Heart right ventricle (tissue), 16 donors: ENCODE results near the gene MYO1F. TPM values are rescaled to one million over a fixed set of nuclear protein-coding genes. Genes with fewer than 3 reads are reported as not detected.

ENCODE experiments used
- ATAC-seq, 8 donors: fragments of 200-7000 bp; cut with Tn5 transposase; one replicate each; pipeline ENCODE4 v1.9.1; 2020; ENCODE audit warnings: mild to moderate bottlenecking in 8 of 8, moderate library complexity in 8 of 8, moderate number of reproducible peaks in 1 of 8
- DNase-seq, 2 donors: peaks; one replicate each; pipeline ENCODE4 v3.0.0-alpha.2; 2020
- H3K27ac ChIP-seq, 10 donors: fragments of 200-600 bp; sonication (generic) in 2 of 10; one replicate each; pipeline versions ENCODE4 v1.5.0 to v1.8.0; 2020 to 2022; ENCODE audit warnings: mild to moderate bottlenecking in 3 of 10
- H3K27me3 ChIP-seq, 7 donors: fragments of 200-600 bp; one replicate each; pipeline ENCODE4 v1.8.0; 2021 to 2022; ENCODE audit warnings: mild to moderate bottlenecking in 2 of 7
- H3K36me3 ChIP-seq, 9 donors: fragments of 200-600 bp; sonication (generic) in 1 of 9; one replicate each; pipeline versions ENCODE4 v1.5.0 to v1.8.0; 2020 to 2022; ENCODE audit warnings: mild to moderate bottlenecking in 2 of 9
- H3K4me1 ChIP-seq, 9 donors: fragments of 200-600 bp; sonication (generic) in 1 of 9; one replicate each; pipeline versions ENCODE4 v1.5.0 to v1.8.0; 2020 to 2022; ENCODE audit warnings: mild to moderate bottlenecking in 4 of 9
- H3K4me3 ChIP-seq, 10 donors: fragments of 200-600 bp; sonication (generic) in 2 of 10; one replicate each; pipeline versions ENCODE4 v1.5.0 to v1.8.0; 2020 to 2022; ENCODE audit warnings: mild to moderate bottlenecking in 7 of 10, moderate library complexity in 2 of 10
- H3K9me3 ChIP-seq, 11 donors: fragments of 200-600 bp in 10 of 11; sonication (generic) in 2 of 11; one replicate each; pipeline versions ENCODE4 v1.5.0 to v1.8.0; 2013 to 2022; ENCODE audit warnings: mild to moderate bottlenecking in 2 of 11, control low read depth in 1 of 11, moderate library complexity in 1 of 11
- WGBS, 2 donors: extraction: QIAGEN DNeasy Blood & Tissue Kit; methylation state at CpG; one replicate each; pipeline ENCODE4 v1.1.7; 2013; ENCODE audit warnings: inconsistent platforms in 1 of 2; 5-methylcytosine and 5-hydroxymethylcytosine counted together
- intact Hi-C, 10 donors: fragments of 100-400 bp; cut with DNase I; formaldehyde crosslinking; loops; one replicate each; pipeline versions ENCODE4 v1.11.1 to v1.14.2; 2022
- polyA plus RNA-seq, 2 donors: library from polyadenylated mRNA; stranded (reverse); fragments of 200-250 nt; gene quantifications; one replicate each; pipeline ENCODE4 v1.2.3, GENCODE V29; 2013
- total RNA-seq, 10 donors: library from RNA; stranded (reverse); fragmentation: NEBNext Ultra II Directional in 3 of 10; extraction: Animal tissue kit (Norgen Biotek cat#: 25700) in 3 of 10; gene quantifications; one replicate each; pipeline versions ENCODE4 v1.2.1 to v1.2.4, GENCODE V29; 2021 to 2023
- TF ChIP-seq, protein P1 (sequence below), 9 donors: fragments of 200-600 bp; sonication (generic) in 2 of 9; IDR thresholded peaks; one replicate each; pipeline versions ENCODE4 v1.5.0 to v1.8.0; 2021 to 2022; ENCODE audit warnings: antibody characterized with exemption in 9 of 9, mild to moderate bottlenecking in 5 of 9, moderate library complexity in 1 of 9
- donor health status: Arrhythmogenic right ventricular cardiomyopathy.
- donor health status: ischemic (EF 13 %, LVEDD 7.1; RV severe dilation, severe dysfunction).
- donor health status: healthy with polysubstance abuse.
- donor health status: DM: no; HTN: yes; CAD: no.
- donor health status: DM: no; HTN: no; CAD: no.
- donor health status: ischemic (EF 25% LVEDD 6.9; RV normal size, moderate dysfunction).
- donor health status: ischemic (EF 25% LVEDD 5.7; RV mildly dilated, moderate dysfunction).
- donor health status: healthy.
- donor health status: DM: yes; HTN: yes; CAD: no.
- donor health status: Ischemic cardiomyopathy.
- donor health status: ischemic (EF 35%, LVEDD 5.7; RV mildly dilated, moderate dysfunction).
- donor health status: nonischemic (EF 11% LVEDD 7.7; RV severe dilation, severe dysfunction).
- donor health status: DM: yes; HTN: yes; CAD: no.
- donor health status: PGD.
- donor health status: ischemic (EF 29% LVEDD 5.4; RV normal size, mild dysfunction).
- donor health status: nonischemic (EF 23%, LVEDD 6.1; RV moderate dilation, normal function).

MYO1F gene
- total and polyA plus RNA-seq, 12 donors: 2.0 to 25.7 (median 6.5) TPM

DNA sequence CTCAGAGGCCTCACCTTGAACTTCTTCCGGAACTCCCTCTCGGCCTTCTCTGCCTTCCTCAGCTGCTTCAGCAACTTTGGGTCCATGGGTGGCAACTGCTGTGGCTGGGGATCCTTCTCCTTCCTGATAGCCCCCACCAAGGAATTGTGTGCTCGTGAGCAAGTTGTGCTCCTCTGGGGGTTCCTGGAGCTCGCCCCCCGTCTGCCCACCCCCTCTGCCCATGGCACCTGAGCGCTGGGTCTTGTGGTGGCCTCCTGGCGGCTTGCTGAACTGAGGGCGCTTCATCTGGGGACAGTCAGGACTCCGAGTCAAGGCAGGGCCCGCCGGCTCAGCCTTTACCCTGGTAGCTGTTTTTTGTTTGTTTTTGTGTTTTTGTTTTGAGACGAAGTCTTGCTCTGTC lies 86.4 kb downstream of the MYO1F start:
- Histone ChIP-seq H3K4me1 (peaks cover 0 to 49% (median 0%) of the 10 kb centered on the region in 9 donors), H3K9me3 (no peaks in the 10 kb centered on the region), H3K27ac (no peak overlapping the region), H3K36me3 (peaks cover 0 to 50% (median 32%) of the 10 kb centered on the region in 9 donors), H3K4me3 (no peak overlapping the region), H3K27me3 (no peaks in the 10 kb centered on the region)
- TF ChIP-seq, protein P1, sequence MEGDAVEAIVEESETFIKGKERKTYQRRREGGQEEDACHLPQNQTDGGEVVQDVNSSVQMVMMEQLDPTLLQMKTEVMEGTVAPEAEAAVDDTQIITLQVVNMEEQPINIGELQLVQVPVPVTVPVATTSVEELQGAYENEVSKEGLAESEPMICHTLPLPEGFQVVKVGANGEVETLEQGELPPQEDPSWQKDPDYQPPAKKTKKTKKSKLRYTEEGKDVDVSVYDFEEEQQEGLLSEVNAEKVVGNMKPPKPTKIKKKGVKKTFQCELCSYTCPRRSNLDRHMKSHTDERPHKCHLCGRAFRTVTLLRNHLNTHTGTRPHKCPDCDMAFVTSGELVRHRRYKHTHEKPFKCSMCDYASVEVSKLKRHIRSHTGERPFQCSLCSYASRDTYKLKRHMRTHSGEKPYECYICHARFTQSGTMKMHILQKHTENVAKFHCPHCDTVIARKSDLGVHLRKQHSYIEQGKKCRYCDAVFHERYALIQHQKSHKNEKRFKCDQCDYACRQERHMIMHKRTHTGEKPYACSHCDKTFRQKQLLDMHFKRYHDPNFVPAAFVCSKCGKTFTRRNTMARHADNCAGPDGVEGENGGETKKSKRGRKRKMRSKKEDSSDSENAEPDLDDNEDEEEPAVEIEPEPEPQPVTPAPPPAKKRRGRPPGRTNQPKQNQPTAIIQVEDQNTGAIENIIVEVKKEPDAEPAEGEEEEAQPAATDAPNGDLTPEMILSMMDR (IDR thresholded peaks at IDR 0.05): no peak
- no peak for ATAC-seq
- intact Hi-C loops: no loop called here
- WGBS, 2 donors: 87 to 90% methylated on average over 12 of the region's 12 CpGs
- DNase-seq: no peak

DNA sequence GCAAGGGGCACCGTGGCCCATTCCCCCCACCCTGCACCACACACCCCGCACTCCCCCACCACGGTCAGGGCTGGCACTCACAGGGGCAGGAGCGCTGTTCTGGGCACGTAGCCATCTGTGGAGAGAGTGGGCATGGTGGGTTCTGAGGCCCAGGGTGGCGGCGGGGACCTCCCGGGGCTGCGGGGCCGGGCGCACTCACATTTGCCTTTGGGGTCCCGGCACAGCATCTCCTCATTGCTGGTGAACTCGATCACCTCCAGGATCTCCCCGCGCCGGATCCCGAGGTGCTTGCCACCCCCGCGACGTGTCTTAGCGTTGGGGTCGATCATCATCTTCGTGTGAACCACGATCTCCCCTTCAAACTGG lies 86.9 kb downstream of the MYO1F start:
- peaks cover 0 to 55% (median 37%) of the 10 kb centered on the region in 9 donors for H3K36me3 ChIP-seq

DNA sequence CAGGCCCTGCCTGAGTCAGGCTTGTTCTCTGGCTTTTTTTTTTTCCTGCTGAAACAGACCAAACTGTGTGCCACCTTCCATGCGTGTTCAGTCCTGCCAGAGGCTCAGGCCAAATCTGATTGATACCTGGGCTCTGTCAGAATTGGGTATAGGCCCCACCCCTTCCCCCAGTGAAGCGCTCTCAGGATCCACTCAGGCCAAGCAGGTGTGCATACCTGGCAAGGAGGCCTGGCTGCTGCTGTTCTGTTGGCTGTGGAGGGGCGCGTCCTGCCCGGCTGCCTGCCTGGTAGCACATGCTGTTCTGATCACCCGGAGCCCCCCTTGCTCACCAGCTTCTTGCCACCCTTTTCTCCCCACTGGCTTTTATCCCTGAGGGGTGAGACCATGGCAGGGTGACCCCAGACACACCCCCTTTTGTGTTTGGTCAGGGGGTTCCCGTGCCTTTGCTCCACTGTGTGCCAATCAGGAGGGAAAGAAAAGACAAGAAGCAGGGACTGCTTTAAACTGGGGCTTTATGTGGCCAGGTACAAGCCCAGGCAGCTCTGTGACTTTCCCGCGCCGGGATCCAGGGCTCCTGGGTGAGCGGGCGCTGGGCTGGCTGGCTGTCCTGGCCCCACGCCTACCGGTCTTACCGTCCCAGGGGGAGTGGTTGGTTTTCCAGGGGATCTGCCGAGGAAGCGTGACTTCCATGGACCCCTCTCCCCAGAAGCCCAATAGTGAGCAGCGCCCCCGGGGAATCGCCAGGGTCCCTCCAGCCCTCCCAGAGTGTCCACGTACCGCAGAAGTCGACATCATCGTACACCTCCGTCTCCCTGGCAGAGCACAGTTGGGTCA lies 87.5 kb downstream of the MYO1F start:
- intact Hi-C loops: no loop called here
- Histone ChIP-seq H3K9me3 (no peaks in the 10 kb centered on the region), H3K27me3 (no peaks in the 10 kb centered on the region), H3K4me3 (no peak overlapping the region), H3K4me1 (peaks cover 0 to 55% (median 0%) of the 10 kb centered on the region in 9 donors), H3K36me3 (peaks cover 0 to 61% (median 40%) of the 10 kb centered on the region in 9 donors), H3K27ac (peak overlapping the region in 1 of 10 donors; percentile 90)
- no peak for DNase-seq
- TF ChIP-seq, protein P1 (IDR thresholded peaks at IDR 0.05): no peak
- no peak for ATAC-seq
- 82 to 83% methylated on average over 24 to 25 of the region's 25 CpGs for WGBS, 2 donors

More for the DNA sequence above, 86.9 kb downstream of the MYO1F start:
- ATAC-seq (peak in 1 of 8 donors; percentile 40), DNase-seq (no peak)
- H3K9me3 ChIP-seq: no peaks in the 10 kb centered on the region
- no peaks in the 10 kb centered on the region for H3K27me3 ChIP-seq
- TF ChIP-seq, protein P1 (IDR thresholded peaks at IDR 0.05): no peak
- intact Hi-C loops: no loop called here
- no peak overlapping the region for H3K4me3 ChIP-seq
- peaks cover 0 to 54% (median 0%) of the 10 kb centered on the region in 9 donors for H3K4me1 ChIP-seq
- no peak overlapping the region for H3K27ac ChIP-seq
- WGBS, 2 donors: 89% methylated on average over 24 of the region's 24 CpGs

DNA sequence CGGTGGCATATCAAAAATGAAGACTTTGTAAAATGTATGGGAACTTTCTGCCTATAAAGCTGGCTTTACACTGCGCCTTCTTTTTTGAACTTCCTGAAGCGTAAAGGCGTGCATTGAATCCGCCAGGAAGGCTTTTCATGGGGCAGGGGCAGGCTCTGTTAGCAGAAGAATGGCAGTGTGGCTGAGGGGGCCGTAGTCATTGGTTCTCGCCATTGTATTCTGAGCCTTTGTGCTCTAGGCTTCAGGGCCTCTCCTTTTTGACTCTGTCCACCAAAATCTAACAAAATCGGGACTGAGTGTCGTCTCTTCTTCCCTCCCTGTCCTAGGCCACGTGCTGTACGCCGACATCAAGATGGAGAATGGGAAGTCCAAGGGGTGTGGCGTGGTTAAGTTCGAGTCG lies 88.9 kb downstream of the MYO1F start:
- H3K36me3 ChIP-seq: peaks cover 0 to 75% (median 45%) of the 10 kb centered on the region in 9 donors
- H3K27me3 ChIP-seq: no peaks in the 10 kb centered on the region
- TF ChIP-seq, protein P1 (IDR thresholded peaks at IDR 0.05): no peak

More for the DNA sequence above, 88.9 kb downstream of the MYO1F start:
- intact Hi-C loops: no loop called here
- Histone ChIP-seq H3K27ac (peak overlapping the region in 1 of 10 donors; percentile 90), H3K9me3 (no peaks in the 10 kb centered on the region), H3K4me3 (no peak overlapping the region), H3K4me1 (peaks cover 0 to 60% (median 4%) of the 10 kb centered on the region in 9 donors)
- DNase-seq: no peak
- WGBS, 2 donors: 76 to 84% methylated on average over 15 of the region's 15 CpGs
- no peak for ATAC-seq
